ENCODE data around the gene BMPER. TPM values are rescaled to one million over a fixed set of nuclear protein-coding genes. Genes with fewer than 3 reads are reported as not detected.

BMPER gene
- total RNA-seq, 1 donor from 2014 or later, result 7.4 TPM

DNA sequence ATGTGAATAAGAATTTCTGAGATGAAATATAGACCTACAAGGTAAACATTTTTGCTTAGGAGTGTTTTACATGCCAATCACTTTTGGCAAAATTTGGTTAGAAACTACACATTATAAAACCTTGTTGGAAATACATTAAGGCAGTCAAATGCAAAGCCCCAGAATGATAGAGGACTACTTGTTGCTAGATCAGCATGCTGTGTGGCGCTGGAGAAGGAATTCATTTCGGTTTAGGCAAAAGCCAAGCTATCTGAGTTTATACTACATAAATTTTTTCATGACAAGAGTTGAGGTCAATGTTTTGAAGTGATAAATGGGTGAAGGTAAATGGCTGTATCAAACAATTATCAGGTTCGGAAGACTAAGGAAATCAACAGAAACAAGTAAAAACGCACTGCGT, 2.3 kb downstream of the BMPER start:
- intact Hi-C loops (cut with DNase I), result no loop called here
- no peak for DNase-seq
- Histone ChIP-seq H3K36me3 (no peaks in the 10 kb centered on the region), H3K9me3 (no peaks in the 10 kb centered on the region), H3K4me1 (peaks cover 14% of the 10 kb centered on the region), H3K4me3 (peak overlapping the region; percentile 2), H3K27me3 (ENCODE audit: low read depth) (peaks cover 19% of the 10 kb centered on the region), H3K27ac (no peak overlapping the region)
- ATAC-seq, result no peak
- TF ChIP-seq, protein P1, sequence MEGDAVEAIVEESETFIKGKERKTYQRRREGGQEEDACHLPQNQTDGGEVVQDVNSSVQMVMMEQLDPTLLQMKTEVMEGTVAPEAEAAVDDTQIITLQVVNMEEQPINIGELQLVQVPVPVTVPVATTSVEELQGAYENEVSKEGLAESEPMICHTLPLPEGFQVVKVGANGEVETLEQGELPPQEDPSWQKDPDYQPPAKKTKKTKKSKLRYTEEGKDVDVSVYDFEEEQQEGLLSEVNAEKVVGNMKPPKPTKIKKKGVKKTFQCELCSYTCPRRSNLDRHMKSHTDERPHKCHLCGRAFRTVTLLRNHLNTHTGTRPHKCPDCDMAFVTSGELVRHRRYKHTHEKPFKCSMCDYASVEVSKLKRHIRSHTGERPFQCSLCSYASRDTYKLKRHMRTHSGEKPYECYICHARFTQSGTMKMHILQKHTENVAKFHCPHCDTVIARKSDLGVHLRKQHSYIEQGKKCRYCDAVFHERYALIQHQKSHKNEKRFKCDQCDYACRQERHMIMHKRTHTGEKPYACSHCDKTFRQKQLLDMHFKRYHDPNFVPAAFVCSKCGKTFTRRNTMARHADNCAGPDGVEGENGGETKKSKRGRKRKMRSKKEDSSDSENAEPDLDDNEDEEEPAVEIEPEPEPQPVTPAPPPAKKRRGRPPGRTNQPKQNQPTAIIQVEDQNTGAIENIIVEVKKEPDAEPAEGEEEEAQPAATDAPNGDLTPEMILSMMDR (IDR thresholded peaks at IDR 0.05), result no peak

DNA sequence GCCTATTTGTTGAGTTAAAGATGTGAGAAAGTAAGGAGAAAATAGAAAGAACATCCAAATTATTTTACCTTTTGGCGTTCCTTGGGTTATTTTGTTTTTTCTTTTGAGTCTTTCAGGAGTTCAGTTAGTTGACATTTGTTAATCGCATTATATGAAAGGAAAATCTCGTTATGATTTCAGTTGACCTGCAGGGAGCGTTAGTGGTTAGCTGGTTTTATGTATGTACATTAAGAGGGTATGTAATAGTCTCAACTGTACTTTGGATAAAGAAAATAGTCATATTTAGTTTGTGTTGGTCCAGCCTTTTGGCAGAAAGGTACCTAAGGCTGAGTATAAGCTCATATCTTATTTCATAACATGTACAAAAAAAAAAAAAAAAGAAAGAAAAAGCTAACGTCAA, 4.0 kb downstream of the BMPER start:
- H3K4me1 ChIP-seq, result peaks cover 7% of the 10 kb centered on the region
- peaks cover 16% of the 10 kb centered on the region for H3K27me3 ChIP-seq (ENCODE audit: low read depth)
- DNase-seq, result no peak
- H3K4me3 ChIP-seq, result no peak overlapping the region
- intact Hi-C loops (cut with DNase I), result no loop called here
- TF ChIP-seq, protein P1 (IDR thresholded peaks at IDR 0.05), result no peak
- no peak overlapping the region for H3K27ac ChIP-seq
- no peaks in the 10 kb centered on the region for H3K36me3 ChIP-seq
- no peak for ATAC-seq
- no peaks in the 10 kb centered on the region for H3K9me3 ChIP-seq

DNA sequence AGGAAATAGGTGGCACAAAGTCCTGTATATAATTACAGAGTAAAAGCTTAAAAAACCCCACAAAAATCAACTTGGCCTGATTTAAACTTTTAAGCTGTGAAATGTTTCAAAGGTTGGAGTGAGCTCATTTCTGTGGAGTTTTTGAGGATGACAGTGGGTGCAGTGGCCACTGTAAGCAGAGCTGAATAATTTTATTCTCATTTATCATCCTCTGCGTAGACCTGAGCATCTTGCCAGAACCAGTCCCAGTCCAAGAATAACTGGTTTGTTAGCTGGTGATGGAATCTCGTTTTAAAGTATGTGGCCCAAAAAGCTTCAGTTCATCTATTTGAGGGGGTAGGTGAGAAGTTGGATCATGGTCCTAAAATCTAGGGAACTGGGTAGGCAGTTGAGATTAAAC, 4.4 kb downstream of the BMPER start:
- TF ChIP-seq, protein P1 (IDR thresholded peaks at IDR 0.05), result no peak
- Histone ChIP-seq H3K27ac (no peak overlapping the region), H3K4me1 (peaks cover 3% of the 10 kb centered on the region), H3K9me3 (no peaks in the 10 kb centered on the region), H3K27me3 (ENCODE audit: low read depth) (peaks cover 12% of the 10 kb centered on the region), H3K36me3 (no peaks in the 10 kb centered on the region), H3K4me3 (no peak overlapping the region)
- intact Hi-C loops (cut with DNase I), result no loop called here
- no peak for ATAC-seq
- no peak for DNase-seq

DNA sequence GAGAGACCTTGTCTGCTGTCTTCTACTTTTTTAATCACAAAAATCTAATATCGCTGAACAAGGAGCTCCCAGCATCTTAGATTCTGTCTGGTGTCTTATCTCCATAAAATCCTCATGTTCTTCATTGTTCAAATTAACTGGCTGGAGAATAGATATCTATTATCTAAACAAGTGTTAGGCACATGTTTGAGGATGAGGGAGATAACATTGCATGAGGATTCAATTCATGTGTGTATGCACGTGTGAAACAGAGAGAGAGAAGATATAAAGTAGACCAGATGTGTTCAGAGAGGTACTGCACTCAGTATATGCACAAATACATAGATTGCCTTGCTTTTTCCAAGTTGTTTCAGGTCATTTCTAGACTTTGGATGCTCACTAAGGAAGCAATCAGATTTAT, 5.4 kb downstream of the BMPER start:
- Histone ChIP-seq H3K4me1 (no peaks in the 10 kb centered on the region), H3K27me3 (ENCODE audit: low read depth) (peaks cover 2% of the 10 kb centered on the region), H3K27ac (no peak overlapping the region), H3K9me3 (no peaks in the 10 kb centered on the region), H3K36me3 (no peaks in the 10 kb centered on the region), H3K4me3 (no peak overlapping the region)
- DNase-seq, result no peak
- intact Hi-C loops (cut with DNase I), result no loop called here
- ATAC-seq, result no peak
- TF ChIP-seq, protein P1 (IDR thresholded peaks at IDR 0.05), result no peak

DNA sequence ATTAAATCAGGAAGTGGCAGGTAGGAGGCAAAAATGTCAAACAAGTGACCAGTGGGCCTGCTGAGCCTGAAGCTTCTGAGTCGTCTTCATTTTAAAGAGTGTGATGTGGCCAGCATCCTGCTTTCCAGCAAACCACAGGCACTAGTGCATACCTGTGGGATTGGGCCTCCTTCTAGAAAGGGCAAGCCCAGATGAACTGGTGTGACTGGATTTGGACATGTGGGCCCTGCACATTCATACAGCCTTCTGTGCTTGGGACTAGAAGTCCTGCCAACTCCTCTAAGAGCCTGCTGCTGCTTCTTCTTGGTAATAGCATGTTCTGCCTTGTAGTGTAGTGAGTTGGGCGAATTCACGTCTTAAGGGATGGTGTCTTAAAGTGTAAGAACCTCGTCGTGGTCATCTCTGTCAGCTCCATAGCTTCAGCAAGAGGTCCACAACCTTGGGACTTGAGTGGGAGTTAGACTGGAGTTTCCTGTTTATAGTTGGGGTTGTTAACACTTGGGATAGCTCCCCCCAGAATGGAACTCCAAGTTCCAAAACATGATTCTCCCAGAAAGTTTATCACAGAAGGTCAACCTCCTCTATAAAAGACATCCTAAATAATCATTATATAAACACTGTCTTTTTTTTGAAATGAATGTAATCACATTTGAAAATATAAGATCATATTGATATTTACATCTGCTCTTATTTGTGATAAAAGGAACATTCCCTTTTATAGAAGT, 11.2 kb downstream of the BMPER start:
- Histone ChIP-seq H3K36me3 (no peaks in the 10 kb centered on the region), H3K27ac (no peak overlapping the region), H3K4me3 (no peak overlapping the region), H3K4me1 (no peaks in the 10 kb centered on the region), H3K27me3 (ENCODE audit: low read depth) (no peaks in the 10 kb centered on the region), H3K9me3 (no peaks in the 10 kb centered on the region)
- TF ChIP-seq, protein P1 (IDR thresholded peaks at IDR 0.05), result no peak
- intact Hi-C loops (cut with DNase I), result no loop called here
- no peak for DNase-seq
- no peak for ATAC-seq

Data from lower lobe of right lung (tissue), 2 donors.